Dendritic cell treated with granulocyte-macrophage colony-stimulating factor and Interleukin-4, amounts not matched to agents 40 ng/mL and 50 ng/mL, for 4 days (primary cell): ENCODE measurements around the gene PBX1.

Experiments used
- H3K27ac Mint-ChIP-seq: one replicate; pipeline ENCODE4 v1.8.0; 2022; ENCODE audit warnings: mild to moderate bottlenecking, mixed read lengths
- H3K27me3 Mint-ChIP-seq: one replicate; pipeline ENCODE4 v1.8.0; 2022; ENCODE audit warnings: mild to moderate bottlenecking, mixed read lengths
- H3K36me3 Mint-ChIP-seq: one replicate; pipeline ENCODE4 v1.8.0; 2022; ENCODE audit warnings: low read depth, mixed read lengths
- H3K4me1 Mint-ChIP-seq: one replicate; pipeline ENCODE4 v1.8.0; 2022; ENCODE audit warnings: low read depth, mixed read lengths
- H3K4me3 Mint-ChIP-seq: one replicate; pipeline ENCODE4 v1.8.0; 2022; ENCODE audit warnings: mild to moderate bottlenecking, moderate library complexity, mixed read lengths
- H3K9me3 Mint-ChIP-seq: one replicate; pipeline ENCODE4 v1.8.0; 2022; ENCODE audit warnings: mixed read lengths
- intact Hi-C: fragments of 100-400 bp; cut with micrococcal nuclease; formaldehyde crosslinking; loops from one replicate; pipeline ENCODE4 v1.15.0; 2022

Gene PBX1

DNA sequence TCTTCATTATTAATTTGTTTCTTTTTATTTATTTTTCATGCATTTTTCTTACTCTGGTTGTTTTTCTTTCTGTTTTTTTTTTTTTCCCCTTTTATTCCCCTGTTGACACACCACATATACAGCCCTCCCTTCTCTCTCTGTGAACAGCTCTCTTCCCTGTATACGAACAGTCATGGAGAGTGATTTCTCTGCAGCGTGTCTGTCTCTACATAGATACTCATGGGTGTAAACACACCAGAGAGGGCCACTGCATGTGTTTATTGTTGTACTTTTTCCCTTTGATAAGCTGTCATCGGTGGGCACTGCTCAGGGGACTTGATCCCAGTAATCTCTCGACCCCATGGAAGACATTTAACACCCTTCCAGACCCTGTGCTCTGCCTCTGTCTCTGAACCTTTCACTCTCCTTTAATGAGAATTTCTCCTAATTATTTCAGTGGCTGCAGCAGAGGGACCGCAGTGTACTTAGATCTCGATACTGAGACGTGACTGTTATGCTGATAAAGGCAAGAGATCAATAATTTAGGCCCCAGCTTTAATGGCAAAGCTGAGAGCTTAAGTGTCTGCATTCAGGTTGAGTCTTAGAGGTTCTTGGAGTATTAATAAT is 113.1 kb downstream of the PBX1 start:
- H3K36me3 Mint-ChIP-seq: no peaks in the 10 kb centered on the region
- no peak overlapping the region for H3K27ac Mint-ChIP-seq
- intact Hi-C loops: no loop called here
- peaks cover 4% of the 10 kb centered on the region for H3K27me3 Mint-ChIP-seq
- H3K4me1 Mint-ChIP-seq: no peaks in the 10 kb centered on the region
- H3K9me3 Mint-ChIP-seq: peaks cover 8% of the 10 kb centered on the region
- no peak overlapping the region for H3K4me3 Mint-ChIP-seq

DNA sequence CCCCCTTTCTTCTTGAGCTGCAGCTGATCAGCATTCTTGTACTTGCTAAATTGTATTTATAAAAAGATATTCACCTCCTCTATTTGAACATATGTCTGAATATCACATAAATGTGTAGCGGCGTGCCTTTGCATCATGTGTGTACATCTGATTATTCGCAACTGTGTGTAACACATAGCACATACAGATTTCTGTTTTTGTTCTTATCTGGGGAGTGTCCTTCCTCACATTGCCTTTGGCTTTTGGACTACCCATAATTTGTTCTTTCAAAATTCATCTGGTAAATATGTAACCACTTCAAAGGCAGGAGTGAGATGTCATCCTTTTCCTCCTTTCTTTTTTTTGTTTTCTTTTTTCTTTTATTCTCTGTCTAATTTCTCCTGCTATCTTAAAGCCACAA is 113.6 kb downstream of the PBX1 start:
- H3K27me3 Mint-ChIP-seq: peaks cover 4% of the 10 kb centered on the region
- intact Hi-C loops: no loop called here
- H3K36me3 Mint-ChIP-seq: no peaks in the 10 kb centered on the region
- H3K9me3 Mint-ChIP-seq: peaks cover 8% of the 10 kb centered on the region
- no peaks in the 10 kb centered on the region for H3K4me1 Mint-ChIP-seq
- no peak overlapping the region for H3K27ac Mint-ChIP-seq
- H3K4me3 Mint-ChIP-seq: no peak overlapping the region

DNA sequence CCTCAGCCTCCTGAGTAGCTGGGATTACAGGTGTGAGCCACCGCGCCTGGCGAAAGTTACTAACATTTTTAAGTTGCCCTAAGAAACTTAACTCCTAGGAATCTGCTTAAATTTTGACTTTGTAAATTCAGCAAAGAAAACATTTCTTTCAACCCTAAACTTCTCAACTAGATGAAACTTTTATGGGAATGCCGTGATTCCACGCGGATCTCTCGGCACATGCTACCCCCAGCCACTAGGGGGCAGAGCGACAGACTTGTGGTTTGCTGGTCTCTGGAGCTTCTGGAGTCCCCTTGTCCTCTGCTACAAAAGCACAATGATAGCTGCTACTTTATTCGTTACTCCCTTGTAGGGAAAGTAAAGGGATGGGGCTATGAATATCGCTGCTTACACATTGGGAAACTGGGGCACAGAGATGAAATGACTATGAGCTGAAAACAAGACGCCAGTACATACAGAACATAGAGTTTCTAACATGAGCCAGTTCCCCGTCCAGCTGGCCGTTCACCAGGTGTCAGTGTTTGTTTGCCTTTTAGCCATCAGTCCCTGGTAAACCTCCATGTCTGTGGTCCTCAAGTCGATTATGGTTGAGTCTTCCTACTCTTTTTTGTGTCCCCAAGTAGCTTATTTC is 114.7 kb downstream of the PBX1 start:
- intact Hi-C loops: loop anchor here (1.0 kb wide), 1 partner anchor 114 kb away; no protein-coding TSS in a partner anchor
- H3K27ac Mint-ChIP-seq: no peak overlapping the region
- no peaks in the 10 kb centered on the region for H3K36me3 Mint-ChIP-seq
- peaks cover 8% of the 10 kb centered on the region for H3K9me3 Mint-ChIP-seq
- H3K4me3 Mint-ChIP-seq: no peak overlapping the region
- no peaks in the 10 kb centered on the region for H3K4me1 Mint-ChIP-seq
- H3K27me3 Mint-ChIP-seq: peaks cover 4% of the 10 kb centered on the region

DNA sequence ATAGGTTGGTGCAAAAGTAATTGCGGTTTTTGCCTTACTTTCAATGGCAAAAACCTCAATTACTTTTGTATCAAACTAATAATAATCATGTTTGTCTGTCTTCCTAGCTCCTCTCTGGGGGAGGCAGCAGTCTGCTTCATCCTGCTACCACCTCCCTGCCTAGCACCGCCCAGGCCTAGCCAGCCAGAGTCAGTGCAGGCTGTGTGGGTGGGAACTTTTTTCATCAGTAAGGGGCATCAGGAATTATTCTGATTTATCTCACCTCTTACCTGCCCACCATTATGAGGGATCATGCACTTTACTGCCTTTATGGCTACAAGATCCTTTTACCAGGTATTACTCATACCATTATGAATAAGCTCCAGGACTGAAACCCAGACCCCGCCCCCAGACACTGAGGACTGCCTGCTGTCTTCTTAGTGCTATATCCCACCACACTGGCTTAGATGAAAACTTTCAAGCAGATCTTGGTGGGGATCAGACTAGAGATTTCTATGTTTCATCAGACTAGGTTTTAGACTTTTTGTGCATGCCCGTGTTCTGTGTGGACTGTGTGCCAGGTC is 116.4 kb downstream of the PBX1 start:
- Mint-ChIP-seq H3K27ac (no peak overlapping the region), H3K9me3 (no peaks in the 10 kb centered on the region), H3K36me3 (no peaks in the 10 kb centered on the region), H3K4me3 (no peak overlapping the region), H3K4me1 (no peaks in the 10 kb centered on the region), H3K27me3 (peaks cover 4% of the 10 kb centered on the region)
- intact Hi-C loops: no loop called here

DNA sequence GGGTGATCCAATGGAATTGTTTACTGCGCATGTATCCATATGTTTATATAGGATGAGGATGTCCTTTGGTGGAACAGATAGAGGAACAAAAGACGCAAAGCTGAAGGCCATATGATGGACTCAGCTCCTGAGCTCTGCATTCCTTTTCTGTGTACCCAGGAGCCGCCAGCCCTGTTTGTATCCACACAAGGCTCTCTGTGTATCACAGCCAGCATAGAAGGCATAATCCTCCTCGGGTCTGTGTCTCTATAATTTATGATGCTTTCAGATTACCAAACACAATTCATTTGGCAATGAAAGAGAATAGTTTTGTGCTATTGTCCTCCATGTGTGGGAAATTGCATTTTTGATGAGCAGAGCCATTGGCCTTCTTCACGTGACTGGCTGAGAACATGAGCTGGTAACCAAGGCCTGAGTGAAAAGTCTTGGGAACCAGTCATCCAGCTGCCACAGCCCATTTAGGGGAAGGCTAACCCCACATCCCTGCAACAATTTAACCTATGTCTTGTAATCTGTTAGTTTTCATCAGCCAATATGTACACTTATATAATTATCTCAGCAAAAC is 119.2 kb downstream of the PBX1 start:
- no peaks in the 10 kb centered on the region for H3K36me3 Mint-ChIP-seq
- no peak overlapping the region for H3K4me3 Mint-ChIP-seq
- H3K9me3 Mint-ChIP-seq: no peaks in the 10 kb centered on the region
- intact Hi-C loops: no loop called here
- H3K4me1 Mint-ChIP-seq: no peaks in the 10 kb centered on the region
- H3K27me3 Mint-ChIP-seq: no peaks in the 10 kb centered on the region
- H3K27ac Mint-ChIP-seq: no peak overlapping the region

DNA sequence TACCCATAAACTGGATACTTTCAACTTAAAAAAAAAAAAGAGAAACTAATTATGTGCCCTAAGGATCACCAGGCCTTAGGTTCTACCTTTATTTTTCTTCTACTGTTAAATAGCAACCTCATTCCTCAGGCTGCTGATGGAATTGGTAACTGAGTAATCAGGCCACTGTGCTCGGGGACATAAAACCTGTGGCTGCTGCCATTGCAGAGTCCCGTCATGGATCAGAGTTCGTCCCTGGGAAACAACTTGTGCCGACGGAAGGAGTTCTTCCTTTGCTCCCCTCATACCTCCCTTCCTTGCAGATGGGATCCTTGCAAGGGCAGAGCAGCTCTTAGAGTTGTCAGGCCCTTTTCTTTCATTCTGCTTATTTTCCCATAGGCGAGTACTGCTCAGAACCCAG is 123.6 kb downstream of the PBX1 start:
- intact Hi-C loops: no loop called here
- H3K36me3 Mint-ChIP-seq: no peaks in the 10 kb centered on the region
- peaks cover 6% of the 10 kb centered on the region for H3K27me3 Mint-ChIP-seq
- no peak overlapping the region for H3K27ac Mint-ChIP-seq
- no peaks in the 10 kb centered on the region for H3K4me1 Mint-ChIP-seq
- H3K4me3 Mint-ChIP-seq: no peak overlapping the region
- no peaks in the 10 kb centered on the region for H3K9me3 Mint-ChIP-seq

DNA sequence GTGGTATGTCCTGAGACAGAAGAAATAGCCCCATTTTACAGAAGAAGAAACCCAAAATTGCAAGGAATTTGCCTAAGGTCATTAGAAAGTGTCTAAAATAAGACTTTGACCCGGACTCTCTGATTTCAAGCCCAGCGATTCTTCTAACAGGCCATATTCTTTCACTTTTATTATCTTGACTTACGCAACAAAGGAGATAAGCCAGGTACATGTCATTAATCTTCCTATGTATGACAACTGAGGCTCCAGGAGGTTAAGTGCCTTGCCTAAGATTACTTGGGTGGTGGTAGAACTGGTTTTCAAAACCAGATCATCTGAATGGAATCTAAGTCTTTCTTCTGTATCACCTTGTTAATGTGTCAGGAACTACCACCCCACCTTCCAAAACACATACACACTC is 124.3 kb downstream of the PBX1 start:
- peaks cover 6% of the 10 kb centered on the region for H3K27me3 Mint-ChIP-seq
- H3K36me3 Mint-ChIP-seq: no peaks in the 10 kb centered on the region
- no peak overlapping the region for H3K27ac Mint-ChIP-seq
- H3K9me3 Mint-ChIP-seq: no peaks in the 10 kb centered on the region
- H3K4me1 Mint-ChIP-seq: no peaks in the 10 kb centered on the region
- intact Hi-C loops: no loop called here
- H3K4me3 Mint-ChIP-seq: no peak overlapping the region

DNA sequence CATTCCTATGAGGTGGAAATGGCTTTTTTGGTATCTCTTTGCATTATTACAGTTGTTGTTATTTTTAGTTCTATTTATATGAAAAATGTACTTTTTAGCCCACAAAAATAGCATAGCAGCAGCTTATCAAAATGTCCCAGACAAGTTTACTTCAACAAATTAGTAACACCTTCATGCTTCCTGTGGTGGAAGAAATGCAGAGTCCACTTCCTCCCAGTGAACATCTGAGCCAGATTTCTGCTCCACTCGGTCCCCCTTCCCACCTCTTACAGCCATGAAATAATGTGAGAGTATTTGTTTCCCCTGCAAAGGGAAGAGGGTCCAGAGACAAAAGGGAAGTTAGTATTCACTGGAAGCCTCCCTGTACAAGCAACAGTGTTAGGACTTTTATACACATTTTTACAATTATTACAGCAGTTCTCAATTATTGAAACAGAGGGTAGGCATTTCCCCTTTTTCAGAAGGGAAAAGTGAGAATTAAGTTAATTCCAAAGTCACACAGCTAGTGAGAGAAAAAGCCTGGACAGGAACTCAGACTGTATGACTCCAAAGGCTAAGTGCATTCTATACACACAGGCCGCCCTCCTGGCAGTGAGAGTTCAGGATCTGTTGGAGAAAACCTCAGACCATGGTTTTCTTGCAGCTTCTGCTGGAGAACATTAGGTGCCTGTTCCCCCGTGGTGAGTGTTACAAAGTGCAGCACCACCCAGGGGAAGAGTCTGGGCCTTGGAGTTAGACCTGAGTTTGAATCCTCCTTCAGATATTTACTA is 126.5 kb downstream of the PBX1 start:
- H3K27ac Mint-ChIP-seq: no peak overlapping the region
- H3K36me3 Mint-ChIP-seq: no peaks in the 10 kb centered on the region
- H3K4me1 Mint-ChIP-seq: no peaks in the 10 kb centered on the region
- H3K27me3 Mint-ChIP-seq: peaks cover 8% of the 10 kb centered on the region
- no peak overlapping the region for H3K4me3 Mint-ChIP-seq
- intact Hi-C loops: no loop called here
- no peaks in the 10 kb centered on the region for H3K9me3 Mint-ChIP-seq

DNA sequence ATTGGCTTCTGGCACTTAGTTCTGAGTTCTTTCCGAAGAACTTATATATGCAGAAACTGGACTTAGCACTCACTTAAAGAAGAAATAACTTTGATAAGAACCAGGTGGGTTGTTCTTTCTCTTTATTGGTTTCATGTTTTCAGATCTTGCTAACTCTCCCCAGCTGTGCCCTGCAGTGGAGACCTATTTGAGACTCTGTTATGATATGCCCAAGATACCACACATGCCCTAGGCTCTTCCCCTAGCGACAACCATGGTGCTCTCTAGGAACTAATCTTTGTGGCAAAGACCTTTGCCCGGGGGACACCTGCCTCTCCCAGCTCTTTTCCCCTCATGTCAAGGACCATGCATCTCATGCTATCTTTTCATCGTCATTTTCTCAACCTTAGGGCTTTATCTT is 128.8 kb downstream of the PBX1 start:
- no peak overlapping the region for H3K4me3 Mint-ChIP-seq
- peaks cover 8% of the 10 kb centered on the region for H3K27me3 Mint-ChIP-seq
- intact Hi-C loops: no loop called here
- no peaks in the 10 kb centered on the region for H3K4me1 Mint-ChIP-seq
- no peak overlapping the region for H3K27ac Mint-ChIP-seq
- no peaks in the 10 kb centered on the region for H3K9me3 Mint-ChIP-seq
- H3K36me3 Mint-ChIP-seq: no peaks in the 10 kb centered on the region

DNA sequence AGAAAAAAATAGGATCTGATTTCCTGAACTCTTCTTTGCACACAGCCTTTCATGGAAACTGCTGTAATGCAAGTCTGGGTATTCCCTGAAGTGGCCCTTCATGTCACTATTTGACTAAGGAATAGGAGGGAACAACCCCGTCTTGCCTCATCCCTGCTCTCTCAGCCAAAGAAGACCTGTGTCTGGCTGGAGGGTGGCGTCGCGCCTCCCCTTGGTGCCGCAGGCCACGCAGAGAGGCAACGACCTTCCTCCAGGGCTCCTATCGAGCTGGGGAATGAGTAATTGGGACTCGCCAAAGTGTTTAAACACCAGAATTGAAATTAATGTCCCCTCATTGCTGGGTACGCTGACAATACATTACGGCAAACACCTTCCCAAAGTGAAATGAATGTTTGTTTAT is 129.8 kb downstream of the PBX1 start:
- Mint-ChIP-seq H3K9me3 (no peaks in the 10 kb centered on the region), H3K4me3 (no peak overlapping the region), H3K27ac (no peak overlapping the region), H3K27me3 (peaks cover 6% of the 10 kb centered on the region), H3K4me1 (no peaks in the 10 kb centered on the region), H3K36me3 (no peaks in the 10 kb centered on the region)
- intact Hi-C loops: no loop called here

DNA sequence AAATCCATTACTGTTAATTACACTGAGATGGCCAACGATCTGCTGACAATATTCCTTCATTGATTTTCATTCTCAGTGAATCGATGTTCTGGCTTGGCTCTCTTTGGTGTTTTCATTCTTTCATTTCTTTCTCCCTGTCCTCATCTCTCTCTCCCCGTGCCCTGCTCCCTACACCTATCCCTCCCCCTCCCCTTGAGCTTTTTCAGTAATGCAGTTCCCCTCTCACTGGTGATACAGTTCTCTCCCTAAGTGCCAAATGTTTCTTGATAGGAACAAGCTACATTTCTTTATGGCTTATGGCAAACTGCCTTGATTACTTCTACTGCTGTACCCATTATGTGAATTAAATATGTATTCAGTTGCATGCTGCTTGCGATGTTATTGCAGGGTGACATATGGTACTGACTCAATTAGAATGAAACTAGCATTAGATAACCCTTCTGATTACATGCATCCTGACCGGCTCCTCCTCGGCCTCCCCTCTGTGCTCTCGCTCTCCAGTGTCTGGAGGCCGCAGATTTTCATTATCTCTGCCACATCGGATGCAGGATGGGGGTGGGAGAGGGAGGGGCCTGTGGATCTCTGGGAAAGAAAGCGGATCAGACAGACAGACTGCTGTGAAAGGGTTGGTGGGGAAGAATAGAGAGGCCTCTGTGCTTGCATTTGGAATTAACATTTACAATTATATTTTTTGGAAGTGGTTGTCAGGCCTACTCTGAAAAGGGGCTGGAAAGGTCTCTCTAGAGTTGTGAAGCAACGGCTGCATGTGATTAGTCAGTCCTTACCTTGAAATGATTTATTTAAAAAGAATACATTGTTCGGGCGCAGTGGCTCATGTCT is 130.9 kb downstream of the PBX1 start:
- Mint-ChIP-seq H3K27me3 (peaks cover 6% of the 10 kb centered on the region), H3K27ac (no peak overlapping the region), H3K9me3 (no peaks in the 10 kb centered on the region), H3K4me1 (no peaks in the 10 kb centered on the region), H3K4me3 (no peak overlapping the region), H3K36me3 (no peaks in the 10 kb centered on the region)
- intact Hi-C loops: no loop called here

DNA sequence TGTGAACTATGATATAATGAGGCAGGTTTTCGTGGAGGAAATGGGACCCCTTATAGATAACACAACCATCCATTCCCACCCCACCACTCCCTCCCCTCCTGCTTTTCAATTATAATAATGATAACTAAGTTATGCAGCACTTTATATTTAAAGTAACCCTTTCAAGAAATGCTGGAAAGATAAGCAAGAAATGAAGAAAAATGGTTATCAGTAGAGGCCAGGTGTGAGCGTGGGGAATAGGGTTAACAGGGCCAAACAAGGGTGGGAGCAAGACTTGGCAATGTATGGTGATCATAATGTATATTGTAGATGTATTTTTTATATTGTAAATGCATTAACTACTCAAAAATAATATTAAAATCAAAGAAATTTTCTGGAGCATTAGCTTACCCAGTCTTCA is 133.4 kb downstream of the PBX1 start:
- H3K4me1 Mint-ChIP-seq: no peaks in the 10 kb centered on the region
- intact Hi-C loops: no loop called here
- H3K9me3 Mint-ChIP-seq: no peaks in the 10 kb centered on the region
- H3K27ac Mint-ChIP-seq: no peak overlapping the region
- no peak overlapping the region for H3K4me3 Mint-ChIP-seq
- H3K27me3 Mint-ChIP-seq: peaks cover 6% of the 10 kb centered on the region
- H3K36me3 Mint-ChIP-seq: no peaks in the 10 kb centered on the region

DNA sequence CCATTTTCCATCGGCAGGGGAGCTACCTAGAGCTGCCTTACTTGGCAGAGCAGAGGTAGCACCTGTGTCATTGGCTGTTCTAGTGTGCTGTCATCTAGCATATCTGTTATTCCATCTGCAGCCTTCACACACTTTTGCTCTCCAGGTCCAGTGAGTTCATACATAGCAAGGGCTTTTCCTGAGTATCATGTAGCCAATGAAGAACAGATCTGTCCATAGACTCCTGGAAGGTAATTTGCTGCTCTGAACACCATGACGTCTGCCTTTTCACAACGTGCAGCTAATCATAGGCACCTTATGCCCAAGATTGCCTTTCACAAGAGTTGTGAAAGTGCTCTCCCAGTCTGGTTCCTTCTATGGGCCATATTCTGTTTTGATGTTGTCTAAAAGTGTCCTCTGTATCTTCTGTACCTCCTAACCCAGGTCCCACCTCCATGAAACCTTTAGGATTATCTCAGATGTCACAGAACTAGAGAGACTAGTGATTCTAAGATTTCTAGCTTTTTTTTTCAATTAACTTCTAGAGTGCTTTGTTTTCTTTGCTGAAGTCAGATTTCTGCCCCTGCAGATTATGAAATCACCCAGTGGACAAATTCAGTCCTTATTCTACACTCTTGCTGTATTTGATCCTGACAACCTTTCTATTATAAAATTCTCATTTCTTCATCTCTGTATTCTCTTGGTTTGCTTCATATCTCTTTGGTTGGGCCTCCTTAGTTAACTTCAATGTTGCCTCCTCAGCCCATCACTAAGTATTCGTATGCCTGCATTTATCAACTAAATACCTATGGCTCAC is 134.8 kb downstream of the PBX1 start:
- Mint-ChIP-seq H3K36me3 (no peaks in the 10 kb centered on the region), H3K9me3 (no peaks in the 10 kb centered on the region), H3K27me3 (peaks cover 7% of the 10 kb centered on the region), H3K4me1 (no peaks in the 10 kb centered on the region), H3K4me3 (no peak overlapping the region), H3K27ac (no peak overlapping the region)
- intact Hi-C loops: no loop called here
